HG03108 (cell line): ENCODE data around the gene ARL8A.
"Not testable (repeated sequence)": the region's sequence is repeated elsewhere in the genome, so short reads cannot be mapped to it uniquely, and the experiment has no call there.

ENCODE experiments used
- ATAC-seq: cut with Tn5 transposase; IDR thresholded peaks from one replicate; pipeline ENCODE4 v1.9.1; 2021; ENCODE audit warnings: moderate library complexity; ENCODE audit not compliant: unreplicated experiment

ARL8A gene

GRCh38 chr1:202121006-202121405 is 23.5 kb downstream of the ARL8A start:
- ATAC-seq = no peak

GRCh38 chr1:202117898-202118371 is 26.6 kb downstream of the ARL8A start:
- ATAC-seq = no peak

GRCh38 chr1:202116287-202116686 is 28.2 kb downstream of the ARL8A start:
- no peak for ATAC-seq

GRCh38 chr1:202113690-202114300 is 30.7 kb downstream of the ARL8A start:
- ATAC-seq = no peak

- no peak for ATAC-seq
These were observed 31.5 kb downstream of the ARL8A start for GRCh38 chr1:202112859-202113689.

- not testable (repeated sequence) for ATAC-seq
These were observed 32.9 kb downstream of the ARL8A start for GRCh38 chr1:202111589-202111988.

- no peak for ATAC-seq
These were observed 33.6 kb downstream of the ARL8A start for GRCh38 chr1:202110977-202111376.

- no peak for ATAC-seq
These were observed 36.5 kb downstream of the ARL8A start for GRCh38 chr1:202107801-202108731.

GRCh38 chr1:202107321-202107761 is 37.2 kb downstream of the ARL8A start:
- ATAC-seq = no peak

GRCh38 chr1:202106340-202107254 is 37.9 kb downstream of the ARL8A start:
- no peak for ATAC-seq

GRCh38 chr1:202105571-202106339 is 38.8 kb downstream of the ARL8A start:
- no peak for ATAC-seq

GRCh38 chr1:202104073-202104472 is 40.5 kb downstream of the ARL8A start:
- ATAC-seq = no peak

- no peak for ATAC-seq
These were observed 43.4 kb downstream of the ARL8A start for GRCh38 chr1:202101184-202101583.

- ATAC-seq = no peak
These were observed 50.7 kb downstream of the ARL8A start for GRCh38 chr1:202093858-202094257.

GRCh38 chr1:202090994-202091393 is 53.5 kb downstream of the ARL8A start:
- ATAC-seq = no peak

- ATAC-seq = no peak
These were observed 56.3 kb downstream of the ARL8A start for GRCh38 chr1:202088206-202088605.

- no peak for ATAC-seq
These were observed 57.8 kb downstream of the ARL8A start for GRCh38 chr1:202086579-202087350.

- ATAC-seq = no peak
These were observed 58.7 kb downstream of the ARL8A start for GRCh38 chr1:202085682-202086373.
